ENCODE results near the gene TMEM223.
"Not testable (repeated sequence)": the region's sequence is repeated elsewhere in the genome, so short reads cannot be mapped to it uniquely, and the experiment has no call there.

TMEM223 gene, protein sequence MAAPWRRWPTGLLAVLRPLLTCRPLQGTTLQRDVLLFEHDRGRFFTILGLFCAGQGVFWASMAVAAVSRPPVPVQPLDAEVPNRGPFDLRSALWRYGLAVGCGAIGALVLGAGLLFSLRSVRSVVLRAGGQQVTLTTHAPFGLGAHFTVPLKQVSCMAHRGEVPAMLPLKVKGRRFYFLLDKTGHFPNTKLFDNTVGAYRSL

GRCh38 chr11:62791501-62792201 is at the start of gene TMEM223:
TMEM223 (minus strand) TSS chr11:62792006; CDS start chr11:62791994, 12 bp downstream.
- no peak for FAIRE-seq
- peak; percentile 75 for DNase-seq (ENCODE audit: insufficient read length, low spot score)

- FAIRE-seq; DNase-seq (ENCODE audit: insufficient read length, low spot score): not testable (repeated sequence)
Observed at GRCh38 chr11:62840721-62841360, 49.0 kb upstream of the TMEM223 start.

GRCh38 chr11:62839050-62839945 is 47.5 kb upstream of the TMEM223 start, which contains the start of gene WDR74:
WDR74 (minus strand) TSS chr11:62839590; CDS start chr11:62839570, 20 bp downstream.
- DNase-seq (ENCODE audit: insufficient read length, low spot score) (peak; percentile 84), FAIRE-seq (no peak)

DNA sequence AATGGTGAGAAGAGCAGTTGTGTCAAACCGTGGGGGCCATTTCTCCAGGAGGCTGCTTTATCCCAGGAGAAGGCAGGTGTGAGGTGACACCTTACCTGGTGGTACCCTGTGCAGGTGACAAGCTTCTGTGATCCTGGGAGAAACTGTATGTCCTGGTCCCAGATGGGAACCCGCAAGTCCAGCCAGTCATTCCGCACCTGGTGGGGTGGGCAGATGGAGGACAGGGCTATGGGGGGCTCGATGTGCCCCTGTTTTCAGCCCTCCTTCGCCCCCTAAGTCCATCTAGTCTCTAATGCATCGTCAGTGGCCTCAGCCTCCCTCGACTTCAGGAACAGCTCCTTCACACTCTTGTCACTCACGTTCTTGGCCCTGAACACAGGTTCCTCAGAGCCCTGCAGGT is 43.5 kb upstream of the TMEM223 start:
- DNase-seq (ENCODE audit: insufficient read length, low spot score), result no peak
- no peak for FAIRE-seq

DNA sequence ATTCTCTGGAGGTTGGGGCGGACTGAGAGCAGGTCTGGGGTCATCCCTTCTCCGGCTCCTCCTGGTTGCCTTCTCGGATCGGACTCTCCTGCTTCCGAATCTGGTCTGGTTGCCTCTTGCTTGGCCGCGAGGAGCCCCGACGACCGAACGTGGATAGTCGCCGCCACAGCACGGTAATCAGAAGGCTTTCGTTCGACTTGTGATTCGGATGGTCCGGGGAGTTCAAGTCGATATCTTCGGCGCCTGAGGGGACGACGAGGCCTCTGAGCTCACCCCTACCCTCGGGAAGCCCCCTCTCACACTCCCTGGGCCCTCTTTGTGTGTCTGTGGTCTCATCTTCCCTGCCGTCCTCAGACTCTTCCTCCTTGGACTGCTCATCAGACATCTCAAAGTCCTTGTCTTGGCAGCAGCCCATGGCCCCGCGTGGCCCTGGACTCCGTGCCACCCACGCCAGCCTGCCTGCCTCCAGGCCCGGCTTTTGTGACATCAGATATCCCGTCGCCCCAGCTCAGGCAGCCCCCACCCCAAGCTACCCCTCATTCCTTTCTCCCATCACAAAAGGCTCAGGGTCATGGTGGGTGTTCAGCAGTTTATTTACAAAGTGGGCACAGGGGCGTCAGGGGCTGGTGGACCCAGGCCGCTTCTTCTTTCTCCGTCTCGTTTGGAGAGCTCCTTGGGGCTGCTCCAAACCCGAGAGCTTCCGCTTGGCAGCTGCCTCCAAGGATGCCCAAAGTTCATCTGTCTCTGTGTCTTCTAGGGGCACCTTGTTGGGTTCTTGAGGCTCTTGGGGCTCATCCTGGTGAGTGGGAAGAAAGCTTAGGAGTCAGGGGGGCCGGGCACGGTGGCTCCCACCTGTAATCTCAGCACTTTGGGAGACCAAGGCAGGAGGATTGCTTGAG is 40.8 kb upstream of the TMEM223 start, which contains the start of gene TEX54:
TEX54 (minus strand) TSS at position 506 of the 899 bp plus-strand sequence.
- FAIRE-seq (no peak), DNase-seq (ENCODE audit: insufficient read length, low spot score) (no peak)

GRCh38 chr11:62831520-62832335 is 39.9 kb upstream of the TMEM223 start, which contains the start of gene STX5:
STX5 (minus strand) TSS chr11:62832051; CDS start chr11:62831243, 808 bp downstream.
- no peak for FAIRE-seq

GRCh38 chr11:62830904-62831519 is 39.2 kb upstream of the TMEM223 start:
- no peak for FAIRE-seq
- peak; percentile 40 for DNase-seq (ENCODE audit: insufficient read length, low spot score)

More at GRCh38 chr11:62831520-62832335, 39.9 kb upstream of the TMEM223 start, which contains the start of gene STX5:
- peak; percentile 92 for DNase-seq (ENCODE audit: insufficient read length, low spot score)

DNA sequence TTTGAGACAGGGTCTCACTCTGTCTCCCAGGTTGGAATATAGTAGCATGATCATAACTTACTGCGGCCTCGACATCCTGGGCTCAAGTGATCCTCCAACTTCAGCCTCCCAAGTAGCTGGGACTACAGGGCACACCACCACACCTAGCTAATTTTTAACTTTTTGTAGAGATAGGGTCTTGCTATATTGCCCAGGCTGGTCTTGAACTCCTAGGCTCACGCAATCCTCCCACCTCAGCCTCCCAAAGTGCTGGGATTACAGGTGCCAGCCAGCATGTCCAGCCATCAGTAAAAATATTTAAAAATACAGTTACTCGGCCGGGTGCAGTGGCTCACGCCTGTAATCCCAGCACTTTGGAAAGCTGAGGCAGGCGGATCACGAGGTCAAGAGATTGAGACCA is 36.3 kb upstream of the TMEM223 start:
- not testable (repeated sequence) for DNase-seq (ENCODE audit: insufficient read length, low spot score); FAIRE-seq

DNA sequence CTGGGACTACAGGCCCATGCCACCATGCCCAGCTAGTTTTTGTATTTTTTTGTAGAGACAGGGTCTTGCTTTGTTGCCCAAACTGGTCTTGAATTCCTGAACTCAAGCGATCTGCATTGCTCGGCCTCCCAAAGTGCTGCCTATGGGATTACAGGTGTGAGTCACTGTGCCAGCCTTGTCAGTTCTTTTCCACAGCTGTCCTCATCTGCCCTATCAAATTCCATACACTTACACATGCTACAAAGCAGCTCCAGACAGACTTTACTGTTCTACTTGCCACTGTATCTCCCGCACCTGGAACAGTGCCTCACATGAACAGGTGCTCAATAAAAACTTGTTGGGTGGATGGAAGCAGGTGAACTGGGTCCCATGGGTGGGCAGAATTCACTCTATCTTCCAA is 31.9 kb upstream of the TMEM223 start:
- DNase-seq (ENCODE audit: insufficient read length, low spot score), result no peak
- no peak for FAIRE-seq

DNA sequence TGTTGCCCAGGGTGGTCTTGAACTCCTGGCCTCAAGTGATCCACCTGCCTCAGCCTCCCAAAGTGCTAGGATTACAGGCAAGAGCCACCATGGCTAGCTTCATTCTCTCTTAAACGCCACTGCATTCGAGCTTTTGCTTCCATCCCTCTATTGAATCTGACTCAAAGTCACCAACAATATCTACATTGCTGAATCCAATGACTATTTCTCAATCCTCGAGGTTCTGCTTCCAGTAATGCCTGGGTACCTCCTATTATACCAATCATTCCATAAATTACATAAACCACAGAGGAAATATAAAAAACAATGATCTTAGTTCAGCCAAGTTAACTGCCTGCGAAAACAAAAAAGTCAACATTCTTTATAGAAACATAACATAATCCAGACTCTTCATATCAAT is 25.3 kb upstream of the TMEM223 start:
- FAIRE-seq (no peak), DNase-seq (ENCODE audit: insufficient read length, low spot score) (no peak)

- FAIRE-seq (no peak), DNase-seq (ENCODE audit: insufficient read length, low spot score) (no peak)
Observed at GRCh38 chr11:62816557-62816956, 24.8 kb upstream of the TMEM223 start.

- FAIRE-seq (no peak), DNase-seq (ENCODE audit: insufficient read length, low spot score) (no peak)
Observed at GRCh38 chr11:62811659-62812058, 19.9 kb upstream of the TMEM223 start.

- DNase-seq (ENCODE audit: insufficient read length, low spot score) (no peak), FAIRE-seq (no peak)
Observed at GRCh38 chr11:62810748-62811147, 18.9 kb upstream of the TMEM223 start.

- FAIRE-seq (no peak), DNase-seq (ENCODE audit: insufficient read length, low spot score) (no peak)
Observed at GRCh38 chr11:62806611-62807121, 14.9 kb upstream of the TMEM223 start.

GRCh38 chr11:62805961-62806441 is 14.2 kb upstream of the TMEM223 start:
- no peak for DNase-seq (ENCODE audit: insufficient read length, low spot score)

DNA sequence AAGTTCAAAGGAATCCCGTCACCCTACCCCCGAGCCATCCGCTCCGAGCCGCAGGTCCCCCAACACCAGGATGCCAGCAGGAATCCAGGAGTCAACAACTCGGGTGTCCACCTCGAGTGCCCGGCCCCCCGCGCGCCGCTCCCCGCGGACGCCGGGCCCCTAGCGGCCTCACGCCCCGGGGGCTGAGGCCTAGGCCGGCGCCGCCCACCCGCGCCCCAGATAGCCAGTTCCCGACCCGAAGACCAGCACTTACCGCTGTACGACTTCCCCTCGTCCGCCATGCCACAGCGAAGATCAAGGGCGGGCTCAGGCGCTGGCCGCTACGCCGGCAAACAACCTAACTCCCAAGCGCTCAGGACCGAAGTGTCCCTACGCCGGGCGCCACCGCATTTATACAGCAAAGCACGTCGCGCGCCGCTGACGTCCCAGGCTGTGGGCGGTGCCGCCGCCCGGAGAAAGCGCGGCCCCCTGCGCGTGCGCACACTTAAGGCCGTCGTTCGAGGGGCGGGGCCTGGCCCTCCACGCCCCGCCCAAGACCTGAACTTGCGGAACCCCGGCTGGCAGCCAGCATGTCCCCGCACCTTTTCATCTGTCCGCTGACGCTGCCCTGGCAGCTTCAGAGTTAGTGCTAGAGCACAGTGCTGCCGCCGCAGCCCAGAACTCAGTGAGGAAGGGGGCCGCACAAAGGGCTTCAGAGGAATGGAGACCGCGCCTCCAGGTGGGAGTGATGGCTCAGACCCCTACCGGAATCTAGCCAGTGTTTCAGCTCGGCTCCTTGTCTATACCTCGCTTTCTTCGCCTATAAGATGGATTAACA is 13.5 kb upstream of the TMEM223 start, which contains the start of gene NXF1:
NXF1 (minus strand) TSS at position 365 of the 817 bp plus-strand sequence; CDS start at position 281, 84 bp downstream.
- FAIRE-seq, result no peak

More at GRCh38 chr11:62805961-62806441, 14.2 kb upstream of the TMEM223 start:
- FAIRE-seq, result no peak

More for the DNA sequence above, 13.5 kb upstream of the TMEM223 start, which contains the start of gene NXF1:
- peak; percentile 87 for DNase-seq (ENCODE audit: insufficient read length, low spot score)
